ENCODE data around the gene MYH9. TPM values are rescaled to one million over a fixed set of nuclear protein-coding genes. Genes with fewer than 3 reads are reported as not detected.

Gene MYH9
- total RNA-seq, 4 donors from 2014 or later = 284 to 323 (median 294) TPM

DNA sequence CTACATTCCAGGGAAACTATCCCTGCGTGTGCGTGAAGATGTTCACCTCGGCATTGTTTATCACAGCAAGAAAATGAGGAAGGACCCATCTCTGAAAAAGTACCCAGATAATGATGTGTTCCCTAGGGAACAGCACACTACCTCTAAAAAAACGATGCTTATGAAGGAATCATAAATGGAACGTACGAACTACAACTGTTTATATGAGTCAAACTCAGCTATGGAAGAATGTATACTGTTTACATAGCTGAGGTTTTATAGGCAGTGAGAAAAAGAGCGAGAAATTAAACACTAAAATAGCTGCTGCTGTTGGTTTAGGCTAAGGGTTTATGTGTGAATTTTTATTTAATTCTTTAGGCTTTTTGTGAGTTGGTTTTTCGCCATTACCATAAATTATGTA is 85.9 kb downstream of the MYH9 start:
- DNase-seq (ENCODE audit: low spot score in 2 of 2) = no peak
- Histone ChIP-seq H3K4me1 (no peaks in the 10 kb centered on the region), H3K9me3 (no peaks in the 10 kb centered on the region), H3K27ac (no peak overlapping the region), H3K36me3 (peaks cover 98% of the 10 kb centered on the region), H3K4me3 (no peak overlapping the region), H3K27me3 (no peaks in the 10 kb centered on the region)
- WGBS = 82% methylated on average over 8 of the region's 8 CpGs
- TF ChIP-seq EP300 (IDR thresholded peaks at IDR 0.05) (peak; percentile 39), POLR2A (IDR thresholded peaks at IDR 0.05) (no peak)
- TF ChIP-seq, protein P1, sequence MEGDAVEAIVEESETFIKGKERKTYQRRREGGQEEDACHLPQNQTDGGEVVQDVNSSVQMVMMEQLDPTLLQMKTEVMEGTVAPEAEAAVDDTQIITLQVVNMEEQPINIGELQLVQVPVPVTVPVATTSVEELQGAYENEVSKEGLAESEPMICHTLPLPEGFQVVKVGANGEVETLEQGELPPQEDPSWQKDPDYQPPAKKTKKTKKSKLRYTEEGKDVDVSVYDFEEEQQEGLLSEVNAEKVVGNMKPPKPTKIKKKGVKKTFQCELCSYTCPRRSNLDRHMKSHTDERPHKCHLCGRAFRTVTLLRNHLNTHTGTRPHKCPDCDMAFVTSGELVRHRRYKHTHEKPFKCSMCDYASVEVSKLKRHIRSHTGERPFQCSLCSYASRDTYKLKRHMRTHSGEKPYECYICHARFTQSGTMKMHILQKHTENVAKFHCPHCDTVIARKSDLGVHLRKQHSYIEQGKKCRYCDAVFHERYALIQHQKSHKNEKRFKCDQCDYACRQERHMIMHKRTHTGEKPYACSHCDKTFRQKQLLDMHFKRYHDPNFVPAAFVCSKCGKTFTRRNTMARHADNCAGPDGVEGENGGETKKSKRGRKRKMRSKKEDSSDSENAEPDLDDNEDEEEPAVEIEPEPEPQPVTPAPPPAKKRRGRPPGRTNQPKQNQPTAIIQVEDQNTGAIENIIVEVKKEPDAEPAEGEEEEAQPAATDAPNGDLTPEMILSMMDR (IDR thresholded peaks at IDR 0.05) = no peak

DNA sequence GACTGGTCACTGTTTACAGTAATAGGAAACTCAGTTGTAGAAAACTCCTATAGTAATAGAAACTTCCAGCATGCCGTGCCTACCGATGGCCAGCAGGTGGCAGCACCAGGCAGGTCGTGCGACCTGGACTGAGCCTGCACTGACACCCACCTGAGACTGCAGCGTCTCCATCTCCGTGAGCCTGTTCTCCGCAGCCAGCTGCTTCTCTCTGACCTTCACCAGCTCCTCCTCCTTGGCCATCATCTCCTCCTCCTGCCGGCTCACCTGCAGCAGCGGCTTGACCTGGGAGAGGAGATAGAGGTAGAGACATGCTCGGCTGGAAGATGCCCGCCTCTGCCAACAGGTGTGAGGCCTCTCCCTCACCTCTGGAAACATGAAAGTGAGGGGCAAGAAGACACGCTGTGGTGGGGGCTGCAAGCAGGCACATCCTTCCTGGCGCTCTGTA is 86.4 kb downstream of the MYH9 start:
- Histone ChIP-seq H3K27ac (no peak overlapping the region), H3K27me3 (no peaks in the 10 kb centered on the region)
- 33% methylated on average over 13 of the region's 13 CpGs for WGBS

DNA sequence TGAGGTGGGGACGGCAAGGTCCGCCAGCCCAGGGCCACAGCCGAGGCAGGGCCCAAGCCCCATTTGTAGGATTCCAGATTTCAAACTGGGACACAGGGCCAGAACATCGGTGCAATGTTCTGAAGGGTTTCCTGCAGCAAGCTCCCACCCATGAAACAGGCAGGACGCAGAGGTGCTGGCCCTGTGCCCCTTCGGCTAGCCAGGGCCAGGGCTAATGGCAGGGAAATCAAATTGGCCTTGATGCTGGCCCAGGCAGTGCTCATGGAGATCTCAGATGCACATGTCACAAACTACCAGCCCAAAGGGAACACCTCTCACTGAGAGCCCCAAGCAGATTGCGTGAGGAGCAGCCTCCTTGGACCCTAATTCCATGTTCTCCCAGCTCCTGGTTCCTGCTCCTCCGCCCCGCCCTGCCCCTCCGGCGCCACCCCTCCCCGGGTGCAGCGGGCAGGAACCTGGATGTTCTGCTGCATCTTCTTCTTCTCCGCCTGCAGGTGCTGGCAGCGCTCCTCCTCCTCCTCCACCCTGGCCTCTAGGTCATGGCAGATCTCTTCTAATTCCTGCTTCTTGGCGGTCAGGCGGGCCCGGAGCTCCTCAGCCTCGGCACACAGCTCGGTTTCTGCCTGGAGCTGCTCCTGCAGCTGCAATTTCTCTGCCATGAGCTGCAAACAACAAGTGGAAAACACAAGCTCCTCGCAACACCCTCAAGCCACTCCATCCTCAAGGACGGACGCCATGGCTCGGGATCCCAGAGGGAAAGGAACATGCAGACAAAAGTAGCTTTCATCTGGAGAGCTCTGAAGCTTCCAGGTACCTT is 87.2 kb downstream of the MYH9 start:
- H3K27ac ChIP-seq = no peak overlapping the region
- WGBS = 84% methylated on average over 20 of the region's 24 CpGs
- H3K9me3 ChIP-seq = no peaks in the 10 kb centered on the region
- no peak overlapping the region for H3K4me3 ChIP-seq
- no peak for DNase-seq (ENCODE audit: low spot score in 2 of 2)
- H3K36me3 ChIP-seq = peaks cover 98% of the 10 kb centered on the region
- H3K27me3 ChIP-seq = no peaks in the 10 kb centered on the region
- TF ChIP-seq POLR2AphosphoS5 (IDR thresholded peaks at IDR 0.05) (no peak), EP300 (IDR thresholded peaks at IDR 0.05) (no peak), POLR2A (IDR thresholded peaks at IDR 0.05) (no peak)
- TF ChIP-seq, protein P1 (IDR thresholded peaks at IDR 0.05) = no peak
- H3K4me1 ChIP-seq = no peaks in the 10 kb centered on the region

More for the DNA sequence above, 86.4 kb downstream of the MYH9 start:
- TF ChIP-seq EP300 (IDR thresholded peaks at IDR 0.05) = no peak
- TF ChIP-seq POLR2A (IDR thresholded peaks at IDR 0.05) = no peak
- TF ChIP-seq, protein P1 (IDR thresholded peaks at IDR 0.05) = peak; percentile 86 to 94
- TF ChIP-seq POLR2AphosphoS5 (IDR thresholded peaks at IDR 0.05) = peak in 1 of 3 donors; percentile 31
- Histone ChIP-seq H3K9me3 (no peaks in the 10 kb centered on the region), H3K4me3 (no peak overlapping the region), H3K36me3 (peaks cover 98% of the 10 kb centered on the region), H3K4me1 (no peaks in the 10 kb centered on the region)
- no peak for DNase-seq (ENCODE audit: low spot score in 2 of 2)

DNA sequence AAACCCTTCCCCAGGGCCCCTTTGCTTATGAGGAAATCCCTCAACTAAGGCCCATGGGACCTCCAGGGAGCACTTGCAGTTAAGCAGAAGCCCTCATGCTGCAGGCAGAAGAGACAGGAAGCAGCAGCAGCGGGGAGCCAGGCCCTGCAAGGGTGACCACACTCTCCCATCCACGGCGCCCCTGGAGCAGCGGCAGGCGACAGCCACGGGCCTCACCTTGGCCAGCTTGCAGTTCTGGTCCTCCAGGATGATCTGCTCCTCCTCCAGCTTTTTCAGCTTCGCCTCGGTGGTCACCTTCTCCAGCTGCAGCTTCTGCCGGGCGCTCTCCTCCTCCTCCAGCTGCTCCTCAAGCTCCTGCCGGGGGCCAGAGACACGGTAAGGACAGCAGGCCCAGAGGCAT is 87.9 kb downstream of the MYH9 start:
- H3K36me3 ChIP-seq = peaks cover 98% of the 10 kb centered on the region
- H3K27me3 ChIP-seq = no peaks in the 10 kb centered on the region
- H3K4me3 ChIP-seq = no peak overlapping the region
- no peak overlapping the region for H3K27ac ChIP-seq
- WGBS = no CpG with 5 or more reads among the region's 12 CpGs
- H3K9me3 ChIP-seq = no peaks in the 10 kb centered on the region
- H3K4me1 ChIP-seq = no peaks in the 10 kb centered on the region
- TF ChIP-seq, protein P1 (IDR thresholded peaks at IDR 0.05) = no peak
- TF ChIP-seq POLR2AphosphoS5 (IDR thresholded peaks at IDR 0.05) = no peak
- no peak for TF ChIP-seq EP300 (IDR thresholded peaks at IDR 0.05)
- no peak for TF ChIP-seq POLR2A (IDR thresholded peaks at IDR 0.05)
- DNase-seq (ENCODE audit: low spot score in 2 of 2) = no peak

DNA sequence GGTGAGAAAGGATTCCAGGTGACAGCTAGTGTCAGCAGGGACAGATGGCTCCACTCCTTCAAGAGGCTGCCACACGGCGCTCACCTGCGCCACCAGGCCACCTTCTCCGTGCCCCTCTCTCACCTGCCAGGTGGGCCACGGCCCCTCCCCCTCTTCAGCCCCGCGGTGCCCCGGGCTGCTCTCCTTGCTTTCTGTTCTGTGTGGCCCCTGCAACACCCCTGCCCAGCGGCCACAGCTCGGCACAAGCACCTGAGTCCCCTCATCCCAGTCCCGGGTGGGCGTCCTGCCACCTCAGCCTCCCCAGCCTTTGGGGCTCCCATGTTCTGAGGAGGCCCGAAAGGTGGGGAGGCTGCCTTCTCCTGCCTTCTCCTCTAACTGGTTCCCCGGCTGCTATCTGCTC is 88.5 kb downstream of the MYH9 start:
- DNase-seq (ENCODE audit: low spot score in 2 of 2) = no peak
- H3K27ac ChIP-seq = no peak overlapping the region
- H3K27me3 ChIP-seq = no peaks in the 10 kb centered on the region
- no peak overlapping the region for H3K4me3 ChIP-seq
- H3K9me3 ChIP-seq = no peaks in the 10 kb centered on the region
- peaks cover 98% of the 10 kb centered on the region for H3K36me3 ChIP-seq
- H3K4me1 ChIP-seq = no peaks in the 10 kb centered on the region
- 83% methylated on average over 9 of the region's 14 CpGs for WGBS
- TF ChIP-seq POLR2A (IDR thresholded peaks at IDR 0.05) (no peak), EP300 (IDR thresholded peaks at IDR 0.05) (no peak), POLR2AphosphoS5 (IDR thresholded peaks at IDR 0.05) (no peak)
- TF ChIP-seq, protein P1 (IDR thresholded peaks at IDR 0.05) = no peak
